SK-N-SH (cell line): ENCODE results near the gene FBN1. TPM values are rescaled to one million over a fixed set of nuclear protein-coding genes. Genes with fewer than 3 reads are reported as not detected.

Experiments used
- CTCF ChIA-PET: fragments of 300-600, 350-600 bp; formaldehyde crosslinking; extraction: SDS; loops from one replicate; lab custom pipeline; 2021; lab: Yijun Ruan, JAX
- POLR2A ChIA-PET: fragments of 350-600 bp; sonication (Branson Sonifier 250); formaldehyde crosslinking; extraction: SDS; loops from one replicate; lab custom pipeline; 2020; ENCODE audit warnings: antibody characterized with exemption, inconsistent platforms; lab: Yijun Ruan, JAX
- DNase-seq: peaks from one replicate; pipeline ENCODE4 v3.0.0; 2012
- H2AFZ ChIP-seq: fragments of 200-600 bp; sonication (generic); 2 replicates; pipeline ENCODE4 v1.8.1; 2016; ENCODE audit warnings: antibody characterized with exemption, mild to moderate bottlenecking, low read depth
- H3F3A ChIP-seq: fragments of 200-600 bp; sonication (generic); replicated peaks from 2 replicates; pipeline ENCODE3; 2016; ENCODE audit warnings: antibody characterized with exemption, mild to moderate bottlenecking; ENCODE audit not compliant: insufficient read depth
- H3K27ac ChIP-seq, 2 experiments: fragments of 200-500 bp in 1 of 2; fragments of 200-600 bp in 1 of 2; sonication (Bioruptor generic) in 1 of 2; sonication (generic), shearing (Covaris generic) in 1 of 2; 2 replicates each; pipeline versions ENCODE4 v1.5.1 to v1.6.1; 2014 to 2016; ENCODE audit warnings: low read depth in 2 of 2, inconsistent platforms in 1 of 2, low read length in 1 of 2, mild to moderate bottlenecking in 1 of 2, mixed read lengths in 1 of 2
- H3K27me3 ChIP-seq: fragments of 200-600 bp; sonication (generic), shearing (Covaris generic); 2 replicates; pipeline ENCODE4 v1.6.1; 2016; ENCODE audit warnings: mixed run types; ENCODE audit not compliant: insufficient read depth
- H3K36me3 ChIP-seq, 2 experiments: fragments of 200-500 bp in 1 of 2; fragments of 200-600 bp in 1 of 2; sonication (Bioruptor generic) in 1 of 2; sonication (generic) in 1 of 2; replicated peaks in 1 of 2; 2 replicates each; pipeline versions ENCODE3 to v1.5.1; 2014 to 2016; ENCODE audit warnings: low read length in 1 of 2, mild to moderate bottlenecking in 1 of 2; ENCODE audit not compliant: insufficient read depth in 2 of 2, control insufficient read depth in 1 of 2
- H3K4me1 ChIP-seq, 2 experiments: fragments of 200-500 bp in 1 of 2; fragments of 200-600 bp in 1 of 2; sonication (Bioruptor generic) in 1 of 2; sonication (generic), shearing (Covaris generic) in 1 of 2; 2 replicates each; pipeline versions ENCODE4 v1.5.1 to v1.6.1; 2014 to 2016; ENCODE audit warnings: low read depth in 1 of 2, low read length in 1 of 2, mixed run types in 1 of 2; ENCODE audit not compliant: insufficient read depth in 2 of 2, control insufficient read depth in 1 of 2
- H3K4me2 ChIP-seq: fragments of 200-600 bp; sonication (generic), shearing (Covaris generic); 2 replicates; pipeline ENCODE4 v1.6.1; 2017; ENCODE audit warnings: mixed run types
- H3K4me3 ChIP-seq, 2 experiments: fragments of 200-500 bp in 1 of 2; fragments of 200-600 bp in 1 of 2; sonication (Bioruptor generic) in 1 of 2; sonication (generic), shearing (Covaris generic) in 1 of 2; 2 replicates each; pipeline versions ENCODE4 v1.5.1 to v1.8.1; 2014 to 2016; ENCODE audit warnings: low read depth in 2 of 2, inconsistent platforms in 1 of 2, low read length in 1 of 2, mild to moderate bottlenecking in 1 of 2, mixed read lengths in 1 of 2, moderate library complexity in 1 of 2
- H3K79me2 ChIP-seq: fragments of 200-600 bp; sonication (generic); 2 replicates; pipeline ENCODE4 v1.8.1; 2017; ENCODE audit warnings: mild to moderate bottlenecking; ENCODE audit not compliant: insufficient read depth
- H3K9ac ChIP-seq: fragments of 200-600 bp; sonication (generic); 2 replicates; pipeline ENCODE4 v1.6.1; 2017; ENCODE audit warnings: mixed run types
- H3K9me2 ChIP-seq: fragments of 200-600 bp; sonication (generic); 2 replicates; pipeline ENCODE4 v1.6.1; 2017; ENCODE audit warnings: mixed run types
- H3K9me3 ChIP-seq: fragments of 200-600 bp; sonication (generic); 2 replicates; pipeline ENCODE4 v1.6.1; 2017; ENCODE audit warnings: mixed run types, mild to moderate bottlenecking, moderate library complexity
- H4K20me1 ChIP-seq: fragments of 200-600 bp; sonication (generic); 2 replicates; pipeline ENCODE4 v1.6.1; 2017; ENCODE audit warnings: mild to moderate bottlenecking, mixed run types; ENCODE audit not compliant: insufficient read depth
- ELF1 ChIP-seq: IDR thresholded peaks from 2 replicates; pipeline ENCODE4 v1.4.0; 2012
- EP300 ChIP-seq, 2 experiments: IDR thresholded peaks; 2 replicates each; pipeline versions ENCODE4 v1.4.0 to v1.6.1; 2012; ENCODE audit warnings: borderline replicate concordance in 1 of 2, low read depth in 1 of 2, low read length in 1 of 2
- EZH2phosphoT487 ChIP-seq: fragments of 200-600 bp; sonication (generic); IDR thresholded peaks from 2 replicates; pipeline ENCODE4 v1.6.1; 2017; ENCODE audit warnings: low read depth, mixed run types, mild to moderate bottlenecking, antibody characterized with exemption, moderate library complexity, borderline replicate concordance
- FOSL2 ChIP-seq: IDR thresholded peaks from 2 replicates; pipeline ENCODE4 v1.4.0; 2012; ENCODE audit warnings: low read depth, mild to moderate bottlenecking, moderate library complexity, borderline replicate concordance
- GABPA ChIP-seq: IDR thresholded peaks from 2 replicates; pipeline ENCODE4 v1.4.0; 2012; ENCODE audit warnings: low read depth, mild to moderate bottlenecking
- JUND ChIP-seq: IDR thresholded peaks from 2 replicates; pipeline ENCODE4 v1.4.0; 2012
- NRF1 ChIP-seq: IDR thresholded peaks from 2 replicates; pipeline ENCODE4 v1.6.1; 2012; ENCODE audit warnings: low read depth, mild to moderate bottlenecking, low read length
- RCOR1 ChIP-seq: fragments of 150-350 bp; IDR thresholded peaks from 2 replicates; pipeline ENCODE4 v1.6.1; 2017; ENCODE audit warnings: antibody characterized with exemption, low read length
- RFX5 ChIP-seq: IDR thresholded peaks from 2 replicates; pipeline ENCODE4 v1.6.1; 2012; ENCODE audit warnings: mild to moderate bottlenecking, improper control_type of control experiment, low read length
- RXRA ChIP-seq: IDR thresholded peaks from 2 replicates; pipeline ENCODE4 v1.4.0; 2012; ENCODE audit warnings: low read depth, mild to moderate bottlenecking, borderline replicate concordance
- SMC3 ChIP-seq: IDR thresholded peaks from 2 replicates; pipeline ENCODE4 v1.6.1; 2012; ENCODE audit warnings: low read depth, low read length, improper control_type of control experiment
- WGBS: methylation state at CpG from one replicate; pipeline ENCODE4 v1.1.6; 2017; ENCODE audit warnings: low lambda C conversion rate; 5-methylcytosine and 5-hydroxymethylcytosine counted together
- polyA plus RNA-seq, 3 experiments: library from polyadenylated mRNA; depleted of rRNA; stranded (reverse); fragments of >200 nt; gene quantifications; 2 replicates each; pipeline ENCODE4 v1.2.3, GENCODE V29; 2012
- TF ChIP-seq, protein P1 (sequence below): IDR thresholded peaks from 2 replicates; pipeline ENCODE4 v1.4.0; 2012; ENCODE audit warnings: low read depth, borderline replicate concordance
- TF ChIP-seq, protein P2 (sequence below): IDR thresholded peaks from 2 replicates; pipeline ENCODE4 v1.4.0; 2012; ENCODE audit warnings: low read depth
- TF ChIP-seq, protein P3 (sequence below): fragments of 150-350 bp; IDR thresholded peaks from 2 replicates; pipeline ENCODE4 v1.6.1; 2017; ENCODE audit warnings: antibody characterized with exemption, low read length, low read depth, borderline replicate concordance
- TF ChIP-seq, protein P4 (sequence below): IDR thresholded peaks from 2 replicates; pipeline ENCODE4 v1.6.1; 2012; ENCODE audit warnings: mild to moderate bottlenecking, low read depth, low read length, moderate library complexity
- TF ChIP-seq, protein P5 (sequence below): IDR thresholded peaks from 2 replicates; pipeline ENCODE4; 2012

The FBN1 gene
- polyA plus RNA-seq, 1 of the 3 experiments (the other 2 are of a cell fraction) = 248 TPM

DNA sequence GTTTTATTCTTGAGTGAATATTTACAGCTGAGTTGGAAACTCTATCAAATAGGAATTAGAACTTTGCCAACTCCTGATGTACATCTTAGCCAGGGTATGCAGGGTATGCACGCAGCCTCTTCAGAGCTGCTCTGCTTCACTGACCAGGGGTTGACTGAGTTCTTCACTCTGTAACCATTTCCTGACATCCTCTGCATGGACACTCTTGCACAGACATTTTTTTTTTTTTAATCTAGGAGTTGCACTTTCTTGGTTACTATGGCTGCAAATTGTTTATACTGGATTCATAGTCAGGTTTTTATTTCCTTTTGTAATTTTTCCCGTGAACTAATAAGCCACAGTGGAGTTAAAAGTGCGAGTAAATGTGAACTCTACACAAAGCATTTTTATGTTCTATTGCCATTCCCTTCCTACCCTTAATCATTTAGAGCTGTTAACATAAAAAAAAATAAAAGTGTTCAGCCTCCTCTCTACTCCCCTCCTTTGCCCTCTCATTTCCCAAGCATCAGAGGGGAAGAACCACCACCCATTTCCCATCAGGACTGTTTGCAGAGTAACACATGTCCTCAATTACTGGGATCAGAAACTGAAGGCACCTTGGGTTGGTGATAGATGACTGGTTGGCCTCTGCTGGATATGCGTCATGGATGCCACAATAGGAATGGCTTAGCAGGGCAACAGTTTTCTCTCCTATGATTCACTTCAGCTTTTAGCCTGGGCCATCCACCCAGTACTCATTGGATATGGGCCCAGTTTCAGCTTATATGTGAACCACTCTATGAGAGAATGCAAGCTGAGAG is 260.3 kb downstream of the FBN1 start (continued):
- TF ChIP-seq, protein P1, sequence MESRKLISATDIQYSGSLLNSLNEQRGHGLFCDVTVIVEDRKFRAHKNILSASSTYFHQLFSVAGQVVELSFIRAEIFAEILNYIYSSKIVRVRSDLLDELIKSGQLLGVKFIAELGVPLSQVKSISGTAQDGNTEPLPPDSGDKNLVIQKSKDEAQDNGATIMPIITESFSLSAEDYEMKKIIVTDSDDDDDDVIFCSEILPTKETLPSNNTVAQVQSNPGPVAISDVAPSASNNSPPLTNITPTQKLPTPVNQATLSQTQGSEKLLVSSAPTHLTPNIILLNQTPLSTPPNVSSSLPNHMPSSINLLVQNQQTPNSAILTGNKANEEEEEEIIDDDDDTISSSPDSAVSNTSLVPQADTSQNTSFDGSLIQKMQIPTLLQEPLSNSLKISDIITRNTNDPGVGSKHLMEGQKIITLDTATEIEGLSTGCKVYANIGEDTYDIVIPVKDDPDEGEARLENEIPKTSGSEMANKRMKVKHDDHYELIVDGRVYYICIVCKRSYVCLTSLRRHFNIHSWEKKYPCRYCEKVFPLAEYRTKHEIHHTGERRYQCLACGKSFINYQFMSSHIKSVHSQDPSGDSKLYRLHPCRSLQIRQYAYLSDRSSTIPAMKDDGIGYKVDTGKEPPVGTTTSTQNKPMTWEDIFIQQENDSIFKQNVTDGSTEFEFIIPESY = peak; percentile 74; the same call in 1 of the 2 replicates
- no peak for TF ChIP-seq NRF1
- TF ChIP-seq RCOR1 = no peak
- no peak for TF ChIP-seq GABPA

DNA sequence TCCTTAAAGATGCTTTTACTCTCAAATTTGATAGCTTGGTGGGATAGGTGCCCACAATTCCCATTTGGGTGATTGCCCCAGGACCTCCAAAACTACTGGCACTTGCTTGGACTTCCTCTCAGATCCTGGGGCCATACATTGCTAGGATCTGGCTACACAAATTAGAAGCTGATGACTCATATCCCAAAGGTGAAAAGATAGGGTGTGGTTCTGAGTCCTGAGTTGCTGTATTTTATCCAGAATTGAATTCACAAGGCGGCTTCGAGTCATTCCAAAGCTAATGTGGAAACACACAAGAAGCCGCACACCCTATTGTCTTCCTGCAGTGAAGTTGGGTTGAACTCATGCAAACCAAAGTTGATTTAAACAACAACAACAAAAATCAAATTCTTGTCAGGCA is 260.9 kb downstream of the FBN1 start:
- DNase-seq = no peak
- ChIA-PET POLR2A (interaction anchor here (0.6 kb wide), 1 partner anchor 10 kb away, joined by 3 read pairs; no protein-coding TSS in a partner anchor), CTCF (interaction anchor here (1.0 kb wide), 1 partner anchor 16 kb away, joined by 3 read pairs; no protein-coding TSS in a partner anchor)
- TF ChIP-seq FOSL2 (peak; percentile 2; the same call in 1 of the 2 replicates), EP300 (IDR thresholded peaks at IDR 0.05; ENCODE audit: borderline replicate concordance in 1 of 2, low read depth in 1 of 2, low read length in 1 of 2) (no peak)
- Histone ChIP-seq H3K9me2 (no peaks in the 10 kb centered on the region), H3K27me3 (no peaks in the 10 kb centered on the region), H3K4me2 (peak overlapping the region; percentile 32; the same call in 1 of the 2 replicates), H3F3A (peaks cover 39% of the 10 kb centered on the region), H3K9me3 (no peaks in the 10 kb centered on the region), H3K9ac (peak overlapping the region; percentile 48; the same call in 1 of the 2 replicates), H3K79me2 (no peaks in the 10 kb centered on the region), H3K27ac (peak overlapping the region; percentile 68 to 99), H2AFZ (no peak overlapping the region), H3K4me1 (peaks cover 0 to 26% of the 10 kb centered on the region in 2 experiments), H3K36me3 (no peaks in the 10 kb centered on the region), H4K20me1 (no peaks in the 10 kb centered on the region), H3K4me3 (no peak overlapping the region)
- WGBS = 90% methylated on average over 3 of the region's 3 CpGs

DNA sequence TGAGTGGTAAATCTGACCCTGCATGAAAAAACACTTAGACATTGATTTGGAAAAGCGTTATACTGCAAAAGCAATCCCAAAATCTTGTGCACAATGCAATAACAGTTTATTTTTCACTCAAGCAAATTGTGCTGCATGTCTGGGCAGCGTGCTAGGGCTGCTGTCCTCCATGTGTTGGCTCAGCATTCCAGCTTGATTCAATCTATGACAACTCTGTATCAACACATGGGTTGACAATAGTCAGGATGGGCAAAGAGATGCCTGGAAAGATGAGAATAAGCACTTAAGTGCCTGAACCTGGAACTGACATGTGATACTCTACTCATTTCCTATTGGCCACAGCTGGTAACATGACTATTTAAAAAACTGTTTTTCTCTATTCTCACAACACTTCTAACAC is 262.5 kb downstream of the FBN1 start:
- H3K36me3 ChIP-seq = no peaks in the 10 kb centered on the region
- H3K4me3 ChIP-seq = no peak overlapping the region
- no peak for DNase-seq
- H3K9me3 ChIP-seq = no peaks in the 10 kb centered on the region
- ChIA-PET POLR2A (no interaction called here), CTCF (interaction anchor here (0.8 kb wide), 1 partner anchor 13 kb away, joined by 4 read pairs; no protein-coding TSS in a partner anchor)
- H2AFZ ChIP-seq = no peak overlapping the region
- WGBS = 75% methylated on average over 2 of the region's 2 CpGs
- H3K79me2 ChIP-seq = no peaks in the 10 kb centered on the region
- no peak overlapping the region for H3K4me2 ChIP-seq
- peaks cover 30% of the 10 kb centered on the region for H3F3A ChIP-seq
- no peaks in the 10 kb centered on the region for H3K27me3 ChIP-seq
- H3K9ac ChIP-seq = no peak overlapping the region
- no peak overlapping the region for H3K27ac ChIP-seq
- H3K4me1 ChIP-seq = peaks cover 0 to 10% of the 10 kb centered on the region in 2 experiments; a peak in 2 of 4 replicates
- H4K20me1 ChIP-seq = no peaks in the 10 kb centered on the region
- no peaks in the 10 kb centered on the region for H3K9me2 ChIP-seq
- TF ChIP-seq EZH2phosphoT487 (no peak), RFX5 (no peak), JUND (no peak), ELF1 (no peak), RXRA (no peak), SMC3 (no peak)
- TF ChIP-seq, protein P2, sequence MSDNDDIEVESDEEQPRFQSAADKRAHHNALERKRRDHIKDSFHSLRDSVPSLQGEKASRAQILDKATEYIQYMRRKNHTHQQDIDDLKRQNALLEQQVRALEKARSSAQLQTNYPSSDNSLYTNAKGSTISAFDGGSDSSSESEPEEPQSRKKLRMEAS = no peak
- TF ChIP-seq, protein P3, sequence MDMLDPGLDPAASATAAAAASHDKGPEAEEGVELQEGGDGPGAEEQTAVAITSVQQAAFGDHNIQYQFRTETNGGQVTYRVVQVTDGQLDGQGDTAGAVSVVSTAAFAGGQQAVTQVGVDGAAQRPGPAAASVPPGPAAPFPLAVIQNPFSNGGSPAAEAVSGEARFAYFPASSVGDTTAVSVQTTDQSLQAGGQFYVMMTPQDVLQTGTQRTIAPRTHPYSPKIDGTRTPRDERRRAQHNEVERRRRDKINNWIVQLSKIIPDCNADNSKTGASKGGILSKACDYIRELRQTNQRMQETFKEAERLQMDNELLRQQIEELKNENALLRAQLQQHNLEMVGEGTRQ = no peak
- TF ChIP-seq, protein P4, sequence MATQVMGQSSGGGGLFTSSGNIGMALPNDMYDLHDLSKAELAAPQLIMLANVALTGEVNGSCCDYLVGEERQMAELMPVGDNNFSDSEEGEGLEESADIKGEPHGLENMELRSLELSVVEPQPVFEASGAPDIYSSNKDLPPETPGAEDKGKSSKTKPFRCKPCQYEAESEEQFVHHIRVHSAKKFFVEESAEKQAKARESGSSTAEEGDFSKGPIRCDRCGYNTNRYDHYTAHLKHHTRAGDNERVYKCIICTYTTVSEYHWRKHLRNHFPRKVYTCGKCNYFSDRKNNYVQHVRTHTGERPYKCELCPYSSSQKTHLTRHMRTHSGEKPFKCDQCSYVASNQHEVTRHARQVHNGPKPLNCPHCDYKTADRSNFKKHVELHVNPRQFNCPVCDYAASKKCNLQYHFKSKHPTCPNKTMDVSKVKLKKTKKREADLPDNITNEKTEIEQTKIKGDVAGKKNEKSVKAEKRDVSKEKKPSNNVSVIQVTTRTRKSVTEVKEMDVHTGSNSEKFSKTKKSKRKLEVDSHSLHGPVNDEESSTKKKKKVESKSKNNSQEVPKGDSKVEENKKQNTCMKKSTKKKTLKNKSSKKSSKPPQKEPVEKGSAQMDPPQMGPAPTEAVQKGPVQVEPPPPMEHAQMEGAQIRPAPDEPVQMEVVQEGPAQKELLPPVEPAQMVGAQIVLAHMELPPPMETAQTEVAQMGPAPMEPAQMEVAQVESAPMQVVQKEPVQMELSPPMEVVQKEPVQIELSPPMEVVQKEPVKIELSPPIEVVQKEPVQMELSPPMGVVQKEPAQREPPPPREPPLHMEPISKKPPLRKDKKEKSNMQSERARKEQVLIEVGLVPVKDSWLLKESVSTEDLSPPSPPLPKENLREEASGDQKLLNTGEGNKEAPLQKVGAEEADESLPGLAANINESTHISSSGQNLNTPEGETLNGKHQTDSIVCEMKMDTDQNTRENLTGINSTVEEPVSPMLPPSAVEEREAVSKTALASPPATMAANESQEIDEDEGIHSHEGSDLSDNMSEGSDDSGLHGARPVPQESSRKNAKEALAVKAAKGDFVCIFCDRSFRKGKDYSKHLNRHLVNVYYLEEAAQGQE = no peak
- TF ChIP-seq, protein P5, sequence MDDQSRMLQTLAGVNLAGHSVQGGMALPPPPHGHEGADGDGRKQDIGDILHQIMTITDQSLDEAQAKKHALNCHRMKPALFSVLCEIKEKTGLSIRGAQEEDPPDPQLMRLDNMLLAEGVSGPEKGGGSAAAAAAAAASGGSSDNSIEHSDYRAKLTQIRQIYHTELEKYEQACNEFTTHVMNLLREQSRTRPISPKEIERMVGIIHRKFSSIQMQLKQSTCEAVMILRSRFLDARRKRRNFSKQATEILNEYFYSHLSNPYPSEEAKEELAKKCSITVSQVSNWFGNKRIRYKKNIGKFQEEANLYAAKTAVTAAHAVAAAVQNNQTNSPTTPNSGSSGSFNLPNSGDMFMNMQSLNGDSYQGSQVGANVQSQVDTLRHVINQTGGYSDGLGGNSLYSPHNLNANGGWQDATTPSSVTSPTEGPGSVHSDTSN = no peak
